ENCODE results near the gene OR13A1. TPM values are rescaled to one million over a fixed set of nuclear protein-coding genes. Genes with fewer than 3 reads are reported as not detected.
"Not testable (repeated sequence)": the region's sequence is repeated elsewhere in the genome, so short reads cannot be mapped to it uniquely, and the experiment has no call there.

Gene OR13A1
- polyA plus RNA-seq (ENCODE audit: insufficient read length): 0.08 TPM
- long read RNA-seq, donor 1: 0 reads
- long read RNA-seq, donor 2: 0 reads
- long read RNA-seq, donor 3: 0 reads
- long read RNA-seq, donor 4: 0 reads
- long read RNA-seq, donor 5: 0 reads
- long read RNA-seq, donor 6: 0 reads
- long read RNA-seq, donor 7: 0 reads
- long read RNA-seq, donor 8: 0 reads

GRCh38 chr10:45315508-45315907 is at the start of gene OR13A1:
Gene OR13A1, minus strand, starts transcription at chr10:45315608. Its CDS starts 11,186 bp downstream, at chr10:45304422.
- no peak for DNase-seq

- not testable (repeated sequence) for DNase-seq
Measured at GRCh38 chr10:45361983-45362799, 46.8 kb upstream of the OR13A1 start.

GRCh38 chr10:45358961-45359360 is 43.6 kb upstream of the OR13A1 start:
- DNase-seq: not testable (repeated sequence)

- no peak for DNase-seq
Measured at GRCh38 chr10:45355494-45355893, 40.1 kb upstream of the OR13A1 start.

GRCh38 chr10:45354261-45354660 is 38.9 kb upstream of the OR13A1 start:
- no peak for DNase-seq

- no peak for DNase-seq
Measured at GRCh38 chr10:45353186-45353585, 37.8 kb upstream of the OR13A1 start.

GRCh38 chr10:45348196-45348765 is 32.9 kb upstream of the OR13A1 start:
- not testable (repeated sequence) for DNase-seq

- not testable (repeated sequence) for DNase-seq
Measured at GRCh38 chr10:45347464-45347863, 32.1 kb upstream of the OR13A1 start.

- not testable (repeated sequence) for DNase-seq
Measured at GRCh38 chr10:45346652-45347335, 31.4 kb upstream of the OR13A1 start.

- DNase-seq: not testable (repeated sequence)
Measured at GRCh38 chr10:45340420-45340819, 25.0 kb upstream of the OR13A1 start.

- DNase-seq: no peak
Measured at GRCh38 chr10:45339894-45340293, 24.5 kb upstream of the OR13A1 start.

GRCh38 chr10:45331824-45332223 is 16.4 kb upstream of the OR13A1 start:
- DNase-seq: not testable (repeated sequence)

GRCh38 chr10:45326864-45327263 is 11.5 kb upstream of the OR13A1 start:
- DNase-seq: not testable (repeated sequence)

- no peak for DNase-seq
Measured at GRCh38 chr10:45325116-45325515, 9.7 kb upstream of the OR13A1 start.

- DNase-seq: no peak
Measured at GRCh38 chr10:45319702-45320101, 4.3 kb upstream of the OR13A1 start.

- DNase-seq: no peak
Measured at GRCh38 chr10:45313264-45313873, 2.0 kb downstream of the OR13A1 start.

- peak; percentile 1 for DNase-seq
Measured at GRCh38 chr10:45308707-45309106, 6.7 kb downstream of the OR13A1 start.

- DNase-seq: no peak
Measured at GRCh38 chr10:45302573-45302972, 12.8 kb downstream of the OR13A1 start.

- DNase-seq: not testable (repeated sequence)
Measured at GRCh38 chr10:45298341-45298955, 17.0 kb downstream of the OR13A1 start.

- DNase-seq: no peak
Measured at GRCh38 chr10:45294681-45295080, 20.7 kb downstream of the OR13A1 start.

GRCh38 chr10:45286980-45287379 is 28.4 kb downstream of the OR13A1 start:
- no peak for DNase-seq

GRCh38 chr10:45282061-45282460 is 33.3 kb downstream of the OR13A1 start:
- no peak for DNase-seq

Data from left kidney (tissue), 8 donors.